Activated T-cell treated with anti-CD3 and anti-CD28 coated beads, Interleukin-2, amount 50 U/mL, for 4 hours (primary cell): ENCODE measurements around the gene ETV1. TPM values are rescaled to one million over a fixed set of nuclear protein-coding genes. Genes with fewer than 3 reads are reported as not detected.
A peak's percentile ranks its signal among the peaks of the same experiment; 100 is the strongest.
"Not testable (repeated sequence)": the region's sequence is repeated elsewhere in the genome, so short reads cannot be mapped to it uniquely, and the experiment has no call there.

Source experiments
- ATAC-seq, 2 donors: fragments of 200-7000 bp; cut with Tn5 transposase; one replicate each; pipeline ENCODE4 v1.10.0; 2021
- DNase-seq: peaks from one replicate; pipeline ENCODE4 v3.0.0-alpha.2; 2020
- H3K27me3 Mint-ChIP-seq: one replicate; pipeline ENCODE4 v1.8.0; 2021; ENCODE audit warnings: low read depth, mixed read lengths
- H3K36me3 Mint-ChIP-seq: one replicate; pipeline ENCODE4 v1.8.0; 2022; ENCODE audit warnings: mixed read lengths; ENCODE audit not compliant: insufficient read depth
- H3K4me1 Mint-ChIP-seq: one replicate; pipeline ENCODE4 v1.8.0; 2021; ENCODE audit warnings: low read depth, mixed read lengths
- H3K4me3 Mint-ChIP-seq: one replicate; pipeline ENCODE4 v1.8.0; 2021; ENCODE audit warnings: mild to moderate bottlenecking, moderate library complexity, mixed read lengths
- H3K9me3 Mint-ChIP-seq: one replicate; pipeline ENCODE4 v1.8.0; 2021; ENCODE audit warnings: mixed read lengths
- total RNA-seq, 3 donors: library from RNA; stranded (reverse); gene quantifications; one replicate each; pipeline ENCODE4 v1.2.1, GENCODE V29; 2021

The ETV1 gene
- total RNA-seq, 3 donors from 2014 or later = 0.11 to 0.16 TPM; not detected in 1

DNA sequence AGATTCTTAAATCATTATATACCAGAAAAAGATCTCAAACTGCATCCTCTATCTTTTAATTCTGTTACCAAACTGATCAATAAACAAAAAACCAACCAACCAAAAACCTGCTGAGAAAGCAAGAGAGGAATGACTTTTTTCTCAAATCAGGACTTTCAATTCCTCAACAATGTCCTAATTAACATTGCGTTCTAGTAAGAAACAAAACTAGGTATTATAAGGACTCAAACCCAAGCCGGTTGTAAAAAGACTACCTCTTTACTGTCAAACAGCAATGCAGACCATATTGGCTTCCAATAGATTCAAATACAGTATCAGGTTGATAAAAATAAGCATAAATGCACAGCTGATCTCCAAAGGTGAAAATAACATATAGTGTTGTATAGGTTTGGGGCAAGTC is 57.3 kb downstream of the ETV1 start:
- ATAC-seq (no peak), DNase-seq (no peak)
- no peaks in the 10 kb centered on the region for H3K4me1 Mint-ChIP-seq
- H3K36me3 Mint-ChIP-seq = no peaks in the 10 kb centered on the region
- H3K9me3 Mint-ChIP-seq = no peaks in the 10 kb centered on the region
- H3K4me3 Mint-ChIP-seq = no peak overlapping the region
- no peaks in the 10 kb centered on the region for H3K27me3 Mint-ChIP-seq

DNA sequence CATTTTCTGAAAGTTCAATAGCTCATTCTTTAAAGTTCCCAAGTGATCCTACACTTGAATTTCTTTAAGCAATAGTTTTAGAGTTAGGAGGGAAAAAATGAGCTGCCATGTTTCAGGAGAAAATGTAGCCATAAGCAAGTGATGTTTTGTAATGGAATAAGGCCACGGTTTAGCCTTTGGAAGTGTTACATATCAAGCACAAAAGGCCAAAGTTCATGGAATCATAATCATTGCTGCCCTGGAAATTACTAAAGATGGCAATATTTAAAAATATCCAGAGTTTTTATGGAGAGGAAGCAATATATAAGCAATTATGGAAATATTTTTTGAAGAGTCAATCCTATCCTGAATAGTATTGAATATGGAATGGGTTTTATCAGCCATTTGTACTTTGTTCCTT is 68.4 kb downstream of the ETV1 start:
- Mint-ChIP-seq H3K9me3 (no peaks in the 10 kb centered on the region), H3K4me3 (no peak overlapping the region), H3K36me3 (no peaks in the 10 kb centered on the region), H3K27me3 (no peaks in the 10 kb centered on the region), H3K4me1 (peaks cover 3% of the 10 kb centered on the region)
- ATAC-seq = no peak
- DNase-seq = no peak

DNA sequence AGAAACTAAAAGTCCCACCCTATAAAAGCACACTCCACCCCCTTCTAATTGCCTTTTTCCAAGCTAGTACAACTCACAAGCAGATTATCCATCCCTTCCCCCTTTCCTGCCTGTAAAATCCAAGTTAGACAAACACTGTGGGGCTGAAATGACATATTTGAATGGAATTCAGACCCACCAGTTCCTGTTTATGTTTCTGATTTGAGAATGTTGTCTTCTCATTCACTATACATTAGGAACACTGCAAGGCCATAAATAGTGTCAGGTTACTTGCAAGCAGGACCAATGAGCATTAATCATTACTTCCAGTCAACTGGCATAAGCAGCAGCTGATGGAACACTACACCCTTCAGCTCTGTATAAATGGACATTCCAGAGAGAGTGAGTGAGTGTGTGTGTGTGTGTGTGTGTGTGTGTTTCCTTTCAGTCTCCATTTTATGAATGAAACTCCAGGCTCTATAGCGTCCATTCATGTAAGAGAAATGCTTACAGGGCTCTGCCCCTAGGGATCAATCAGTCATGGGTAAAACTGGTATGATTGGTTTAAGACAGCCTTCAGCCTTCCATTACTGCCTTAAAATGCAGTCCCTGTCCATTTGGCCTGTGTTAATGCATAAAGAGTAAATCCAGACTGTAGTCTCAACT is 69.3 kb downstream of the ETV1 start:
- DNase-seq = no peak
- no peak for ATAC-seq
- Mint-ChIP-seq H3K4me1 (peaks cover 3% of the 10 kb centered on the region), H3K36me3 (no peaks in the 10 kb centered on the region), H3K27me3 (no peaks in the 10 kb centered on the region), H3K4me3 (no peak overlapping the region), H3K9me3 (no peaks in the 10 kb centered on the region)

DNA sequence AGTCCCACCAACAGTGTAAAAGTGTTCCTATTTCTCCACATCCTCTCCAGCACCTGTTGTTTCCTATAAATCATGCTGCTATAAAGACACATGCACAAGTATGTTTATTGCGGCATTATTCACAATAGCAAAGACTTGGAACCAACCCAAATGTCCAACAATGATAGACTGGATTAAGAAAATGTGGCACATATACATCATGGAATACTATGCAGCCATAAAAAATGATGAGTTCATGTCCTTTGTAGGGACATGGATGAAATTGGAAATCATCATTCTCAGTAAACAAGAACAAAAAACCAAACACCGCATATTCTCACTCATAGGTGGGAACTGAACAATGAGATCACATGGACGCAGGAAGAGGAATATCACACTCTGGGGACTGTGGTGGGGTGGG is 71.1 kb downstream of the ETV1 start:
- not testable (repeated sequence) for H3K36me3 Mint-ChIP-seq, ATAC-seq, H3K4me1 Mint-ChIP-seq, H3K4me3 Mint-ChIP-seq, DNase-seq, H3K27me3 Mint-ChIP-seq, H3K9me3 Mint-ChIP-seq

DNA sequence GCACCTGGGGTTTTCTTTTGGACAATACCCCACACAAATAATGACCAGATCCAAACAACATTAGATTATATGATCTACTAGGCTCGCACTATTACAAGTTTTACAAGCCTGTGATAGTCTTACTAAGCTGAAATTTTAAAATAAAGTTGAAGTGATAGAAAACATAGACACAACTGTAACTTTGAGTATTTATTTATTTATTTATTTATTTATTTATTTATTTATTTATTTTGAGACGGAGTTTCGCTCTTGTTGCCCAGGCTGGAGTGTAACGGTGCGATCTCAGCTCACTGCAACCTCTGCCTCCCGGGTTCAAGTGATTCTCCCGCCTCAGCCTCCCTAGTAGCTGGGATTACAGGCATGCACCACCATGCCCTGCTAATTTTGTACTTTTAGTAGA is 72.4 kb downstream of the ETV1 start:
- not testable (repeated sequence) for H3K27me3 Mint-ChIP-seq, H3K4me3 Mint-ChIP-seq, H3K9me3 Mint-ChIP-seq, H3K4me1 Mint-ChIP-seq, DNase-seq, H3K36me3 Mint-ChIP-seq, ATAC-seq

DNA sequence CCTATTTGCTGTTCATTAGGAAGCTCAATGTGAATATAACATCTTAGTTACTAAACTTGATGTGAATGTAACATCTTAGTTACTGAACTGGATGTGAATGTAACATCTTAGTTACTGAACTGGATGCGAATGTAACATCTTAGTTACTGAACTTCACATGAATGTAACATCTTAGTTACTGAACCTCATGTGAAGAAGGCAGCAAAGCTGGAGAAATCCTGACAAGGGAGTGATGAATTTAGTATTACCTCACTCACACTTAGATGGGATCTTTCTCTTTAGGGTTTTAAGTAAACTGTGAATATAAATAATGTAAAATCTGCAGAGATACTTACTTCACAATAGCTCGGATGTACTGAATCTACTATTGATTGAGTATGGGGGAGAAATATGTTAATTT is 73.6 kb downstream of the ETV1 start:
- Mint-ChIP-seq H3K4me3 (no peak overlapping the region), H3K27me3 (no peaks in the 10 kb centered on the region), H3K36me3 (no peaks in the 10 kb centered on the region), H3K4me1 (peaks cover 12% of the 10 kb centered on the region), H3K9me3 (no peaks in the 10 kb centered on the region)
- no peak for DNase-seq
- no peak for ATAC-seq

DNA sequence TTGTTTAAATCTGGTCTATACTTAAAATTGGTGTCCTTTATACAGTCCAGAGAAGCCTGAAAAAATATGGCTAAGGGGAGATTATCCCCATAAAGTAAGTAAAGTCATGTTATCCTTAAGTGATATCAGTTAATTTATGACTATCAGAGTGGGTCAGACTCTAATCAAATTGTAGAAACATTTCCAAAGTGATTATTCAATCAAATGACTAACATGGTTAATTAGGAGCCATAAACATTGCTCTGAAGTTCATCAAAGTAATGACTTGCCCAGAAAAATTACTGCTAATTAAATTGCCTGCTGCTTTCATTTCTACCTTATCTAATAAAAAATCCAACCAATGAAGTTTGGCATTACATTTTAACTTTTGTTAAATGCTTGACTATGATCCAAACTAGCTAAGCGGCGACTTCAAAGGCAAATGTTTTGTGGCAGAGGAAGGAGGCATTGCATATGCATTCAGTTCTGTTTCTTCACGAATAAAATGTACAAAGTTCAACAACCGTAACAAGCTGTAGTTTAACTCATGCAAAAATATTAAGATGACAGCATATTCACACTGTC is 76.7 kb downstream of the ETV1 start:
- no peaks in the 10 kb centered on the region for H3K9me3 Mint-ChIP-seq
- H3K4me3 Mint-ChIP-seq = no peak overlapping the region
- no peaks in the 10 kb centered on the region for H3K36me3 Mint-ChIP-seq
- no peaks in the 10 kb centered on the region for H3K27me3 Mint-ChIP-seq
- DNase-seq (no peak), ATAC-seq (no peak)
- peaks cover 37% of the 10 kb centered on the region for H3K4me1 Mint-ChIP-seq

DNA sequence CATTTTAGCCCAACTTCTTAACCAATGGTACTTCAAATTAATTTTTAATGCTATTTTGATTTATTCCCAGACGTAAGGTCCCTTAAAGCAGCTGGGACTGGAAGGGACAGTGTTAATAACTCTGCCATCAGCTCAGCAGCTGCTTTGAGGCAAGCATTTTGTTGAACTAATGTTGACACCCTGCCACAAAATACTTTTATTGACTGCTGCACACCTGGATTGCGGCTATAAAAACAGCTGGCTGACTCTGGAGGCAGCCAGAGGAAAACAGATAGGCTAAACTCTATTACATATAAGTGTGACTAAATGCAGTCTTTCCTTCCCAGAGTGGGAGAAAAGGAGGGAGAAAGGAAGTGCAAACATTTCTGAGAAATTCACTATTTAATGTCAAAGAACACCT is 77.6 kb downstream of the ETV1 start:
- DNase-seq (no peak), ATAC-seq (no peak)
- no peaks in the 10 kb centered on the region for H3K27me3 Mint-ChIP-seq
- H3K9me3 Mint-ChIP-seq = no peaks in the 10 kb centered on the region
- peaks cover 41% of the 10 kb centered on the region for H3K4me1 Mint-ChIP-seq
- H3K36me3 Mint-ChIP-seq = no peaks in the 10 kb centered on the region
- no peak overlapping the region for H3K4me3 Mint-ChIP-seq

DNA sequence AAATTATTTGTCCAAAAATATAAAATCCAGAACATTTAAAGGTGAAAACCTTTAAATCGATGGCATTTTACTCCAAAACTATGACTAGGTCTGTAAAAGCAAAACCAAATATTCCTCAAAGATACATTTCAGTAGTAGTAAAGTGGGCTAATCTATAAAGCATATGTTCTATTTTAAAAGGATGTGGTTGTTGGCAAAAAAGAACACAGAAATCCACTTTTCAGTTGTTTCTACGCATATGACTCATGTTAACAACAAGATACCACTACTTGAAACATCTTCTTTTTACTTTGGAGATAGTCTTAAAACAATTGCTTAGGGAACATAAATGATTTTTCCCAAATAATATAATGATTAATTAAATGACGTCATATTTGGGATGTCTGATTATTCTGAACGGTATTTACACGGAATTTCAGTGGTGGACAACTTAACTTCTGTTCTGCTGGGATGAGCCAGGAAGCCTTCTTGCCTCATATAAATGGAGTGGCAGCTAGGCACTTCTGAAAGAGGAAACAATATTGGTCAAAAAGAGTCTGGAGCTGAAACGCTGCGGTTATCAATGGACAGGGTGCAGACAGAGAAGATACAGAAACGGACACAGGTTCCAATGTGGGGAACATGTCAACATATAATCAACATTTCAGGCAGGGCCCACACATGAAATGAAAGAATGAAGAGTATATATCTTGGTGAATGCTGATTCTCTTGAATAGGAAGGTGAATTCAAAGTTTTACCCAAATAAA is 78.5 kb downstream of the ETV1 start:
- H3K36me3 Mint-ChIP-seq = no peaks in the 10 kb centered on the region
- no peak overlapping the region for H3K4me3 Mint-ChIP-seq
- ATAC-seq = peak in 1 of 2 donors; percentile 56

DNA sequence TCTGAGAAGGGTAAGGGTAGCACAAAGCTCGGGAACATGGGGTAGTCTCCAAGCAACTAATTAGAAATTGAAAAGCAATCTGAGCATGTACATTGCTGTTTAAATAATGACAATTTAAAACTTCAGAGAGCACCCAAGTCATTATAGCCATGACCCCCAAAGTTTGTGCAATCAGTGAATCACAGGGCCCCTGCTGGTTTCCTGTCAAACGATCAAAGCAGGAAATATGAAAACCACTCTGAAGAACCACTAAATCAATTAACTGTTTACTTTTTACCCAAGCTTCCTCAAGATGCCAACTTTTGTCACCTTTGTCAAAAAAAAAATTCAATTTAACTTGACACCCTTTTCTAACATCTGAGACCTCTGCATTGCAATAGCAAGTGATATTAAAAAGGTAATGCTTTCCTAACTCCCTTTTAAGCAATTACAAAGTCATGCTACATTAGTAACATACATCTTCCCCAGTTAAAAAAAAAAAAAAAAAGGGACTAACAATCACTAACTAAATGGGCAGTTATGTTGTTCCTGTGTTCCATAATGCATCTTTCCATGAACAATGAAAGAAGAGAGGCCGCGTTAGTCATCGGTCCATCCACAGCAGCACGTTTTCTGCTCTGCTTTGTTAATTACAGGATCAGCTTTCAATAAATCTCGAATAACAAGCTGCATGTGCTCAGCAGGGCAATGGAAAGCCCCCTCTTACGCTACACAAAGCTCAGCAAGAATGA is 80.6 kb downstream of the ETV1 start:
- DNase-seq = no peak
- Mint-ChIP-seq H3K27me3 (no peaks in the 10 kb centered on the region), H3K36me3 (no peaks in the 10 kb centered on the region), H3K9me3 (no peaks in the 10 kb centered on the region), H3K4me1 (peaks cover 46% of the 10 kb centered on the region), H3K4me3 (no peak overlapping the region)
- ATAC-seq = peak in 1 of 2 donors; percentile 35

More for the DNA sequence above, 78.5 kb downstream of the ETV1 start:
- no peak for DNase-seq
- Mint-ChIP-seq H3K9me3 (no peaks in the 10 kb centered on the region), H3K27me3 (no peaks in the 10 kb centered on the region), H3K4me1 (peaks cover 41% of the 10 kb centered on the region)

DNA sequence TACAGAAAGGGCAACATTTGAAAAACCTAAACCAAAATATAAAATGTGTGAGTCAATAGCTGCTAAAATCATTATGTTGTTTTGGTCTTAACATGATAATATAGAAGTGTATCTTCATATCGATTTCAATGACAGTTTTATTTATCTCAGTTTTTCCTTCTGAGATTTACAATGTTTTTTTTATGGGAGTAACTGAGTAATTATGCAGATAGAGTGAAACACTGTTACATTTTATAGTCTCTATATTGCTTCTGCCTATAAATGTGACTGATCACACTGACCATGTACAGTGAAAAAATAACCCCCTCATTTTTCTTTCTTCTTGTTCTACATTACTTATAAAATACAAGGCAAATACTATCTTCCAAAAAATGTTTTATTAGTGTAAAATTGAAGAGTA is 81.6 kb downstream of the ETV1 start:
- Mint-ChIP-seq H3K4me3 (no peak overlapping the region), H3K4me1 (peaks cover 46% of the 10 kb centered on the region), H3K9me3 (no peaks in the 10 kb centered on the region), H3K36me3 (no peaks in the 10 kb centered on the region), H3K27me3 (no peaks in the 10 kb centered on the region)
- ATAC-seq (no peak), DNase-seq (no peak)

DNA sequence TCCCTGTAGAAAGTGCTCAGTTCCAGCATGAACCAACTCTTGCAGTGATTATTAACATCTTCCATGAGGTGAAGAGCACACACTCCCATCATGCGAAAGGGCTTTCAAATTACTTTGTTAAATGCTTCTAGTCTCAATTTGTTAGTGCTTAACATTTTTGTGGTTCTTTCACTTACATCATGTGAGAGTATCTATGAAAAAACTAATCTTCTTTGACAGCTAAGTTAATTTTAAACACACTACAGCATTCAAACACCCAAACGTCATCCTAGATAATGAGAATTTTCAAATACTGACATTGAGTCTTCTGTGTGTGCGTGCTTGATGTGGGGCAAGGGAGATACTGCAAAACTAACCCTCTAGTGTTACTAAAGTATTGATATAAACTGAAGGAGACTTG is 84.8 kb downstream of the ETV1 start:
- no peaks in the 10 kb centered on the region for H3K9me3 Mint-ChIP-seq
- H3K4me3 Mint-ChIP-seq = no peak overlapping the region
- DNase-seq = no peak

DNA sequence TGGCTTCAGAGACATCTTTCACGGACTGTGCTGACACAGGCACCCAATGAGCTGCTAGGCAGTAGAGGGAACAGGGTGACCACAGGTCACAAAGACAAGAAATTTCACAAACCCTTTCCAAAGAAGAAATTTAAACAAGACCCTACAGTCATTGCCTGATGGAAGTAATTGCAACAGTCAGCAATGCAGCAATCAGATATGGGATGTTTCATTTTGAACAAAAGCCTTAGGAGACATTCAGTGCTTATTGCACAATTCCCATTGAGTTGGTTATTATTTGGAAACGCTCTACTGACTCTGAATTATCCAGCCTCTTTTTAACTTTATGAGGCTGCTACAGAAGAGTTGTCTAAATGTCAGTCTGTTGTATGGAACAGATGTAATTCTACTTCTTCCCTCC is 85.5 kb downstream of the ETV1 start:
- Mint-ChIP-seq H3K4me3 (no peak overlapping the region), H3K27me3 (no peaks in the 10 kb centered on the region), H3K4me1 (peaks cover 22% of the 10 kb centered on the region), H3K9me3 (no peaks in the 10 kb centered on the region), H3K36me3 (no peaks in the 10 kb centered on the region)
- ATAC-seq (no peak), DNase-seq (no peak)

More for the DNA sequence above, 84.8 kb downstream of the ETV1 start:
- Mint-ChIP-seq H3K36me3 (no peaks in the 10 kb centered on the region), H3K4me1 (peaks cover 28% of the 10 kb centered on the region), H3K27me3 (no peaks in the 10 kb centered on the region)
- no peak for ATAC-seq

DNA sequence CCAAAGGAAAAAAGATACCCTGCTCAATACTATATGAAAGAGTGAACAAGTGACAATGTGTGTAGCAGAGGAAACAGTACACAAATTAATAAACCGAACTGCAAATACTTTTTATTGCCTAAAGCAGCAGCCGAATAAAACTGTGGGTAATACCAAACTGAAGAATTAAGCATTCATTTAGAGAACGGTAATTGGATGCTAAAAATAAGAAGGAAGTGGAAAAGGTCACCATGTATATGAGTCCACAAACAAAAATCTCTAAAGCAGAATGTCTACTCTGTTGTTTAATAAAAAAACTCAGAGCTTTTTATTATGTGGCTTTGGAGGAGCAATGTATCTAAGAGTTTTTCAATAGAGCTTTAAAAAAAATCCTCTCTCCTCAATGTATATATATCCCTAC is 87.9 kb downstream of the ETV1 start:
- Mint-ChIP-seq H3K27me3 (no peaks in the 10 kb centered on the region), H3K36me3 (no peaks in the 10 kb centered on the region), H3K4me3 (no peak overlapping the region), H3K4me1 (peaks cover 5% of the 10 kb centered on the region), H3K9me3 (no peaks in the 10 kb centered on the region)
- DNase-seq (no peak), ATAC-seq (no peak)
